Left colon (tissue), 2 donors: ENCODE measurements around the gene USP35. TPM values are rescaled to one million over a fixed set of nuclear protein-coding genes. Genes with fewer than 3 reads are reported as not detected.
"Not testable (repeated sequence)": the region's sequence is repeated elsewhere in the genome, so short reads cannot be mapped to it uniquely, and the experiment has no call there.

Experiments
- ATAC-seq: fragments of 200-7000 bp; cut with Tn5 transposase; one replicate; pipeline ENCODE4 v1.9.1; 2020; ENCODE audit warnings: mild to moderate bottlenecking, moderate library complexity
- DNase-seq, 2 donors: peaks; one replicate each; pipeline ENCODE4 v3.0.0-alpha.2; 2020
- intact Hi-C, 2 donors: fragments of 100-400 bp; cut with DNase I in 1 of 2; cut with micrococcal nuclease in 1 of 2; formaldehyde crosslinking; loops; one replicate each; pipeline versions ENCODE4 v1.11.2 to v1.14.0; 2022; cut with DNase I, micrococcal nuclease
- total RNA-seq, 2 donors: library from RNA; stranded (reverse); fragmentation: NEBNext Ultra II Directional; extraction: Animal tissue kit (Norgen Biotek cat#: 25700); gene quantifications; one replicate each; pipeline ENCODE4 v1.2.1, GENCODE V29; 2021
- donor health status: DM: no; HTN: no; CAD: no.
- donor health status: DM: yes; HTN: yes; CAD: no.

Gene USP35
- total RNA-seq, 2 donors from 2014 or later: 5.4 to 7.4 TPM

GRCh38 chr11:78168539-78169477 is 19.9 kb upstream of the USP35 start:
- ATAC-seq: peak; percentile 27
- peak in 1 of 2 donors; percentile 25 for DNase-seq
- intact Hi-C loops: no loop called here

GRCh38 chr11:78170413-78170812 is 18.3 kb upstream of the USP35 start:
- intact Hi-C loops: no loop called here
- DNase-seq (no peak), ATAC-seq (no peak)

DNA sequence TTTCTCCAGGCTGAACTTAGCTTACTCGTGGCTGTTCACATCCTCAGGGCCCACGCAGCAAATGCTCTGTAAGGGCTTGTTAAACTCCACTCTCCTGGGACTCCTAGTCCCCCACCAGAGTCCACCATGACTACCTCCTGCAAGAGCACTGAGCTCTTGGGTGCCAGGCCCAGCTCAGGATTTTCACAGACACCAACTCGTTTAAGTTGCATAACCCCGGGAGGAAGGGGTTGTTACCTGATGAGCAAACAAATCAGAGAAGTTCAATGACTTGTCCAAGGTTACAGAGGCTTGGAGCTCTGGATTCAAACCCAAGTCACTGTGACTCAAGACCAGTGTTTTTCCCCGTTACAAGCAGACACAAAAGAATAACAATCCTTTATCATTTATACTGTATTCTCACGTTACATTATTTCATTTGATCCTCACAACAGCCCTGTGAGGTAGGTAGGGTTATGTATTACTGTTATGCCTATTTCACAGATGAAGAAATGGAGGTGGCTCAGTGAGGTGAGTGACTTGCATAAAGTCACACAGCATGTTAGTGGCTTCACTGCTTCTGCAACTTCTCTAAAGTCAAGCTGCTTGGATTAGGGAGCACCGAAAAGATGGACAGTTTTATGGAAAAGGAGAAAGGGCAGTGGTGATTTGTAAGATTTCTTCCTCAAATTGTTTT is 17.7 kb upstream of the USP35 start:
- DNase-seq (no peak), ATAC-seq (no peak)
- intact Hi-C loops: no loop called here

DNA sequence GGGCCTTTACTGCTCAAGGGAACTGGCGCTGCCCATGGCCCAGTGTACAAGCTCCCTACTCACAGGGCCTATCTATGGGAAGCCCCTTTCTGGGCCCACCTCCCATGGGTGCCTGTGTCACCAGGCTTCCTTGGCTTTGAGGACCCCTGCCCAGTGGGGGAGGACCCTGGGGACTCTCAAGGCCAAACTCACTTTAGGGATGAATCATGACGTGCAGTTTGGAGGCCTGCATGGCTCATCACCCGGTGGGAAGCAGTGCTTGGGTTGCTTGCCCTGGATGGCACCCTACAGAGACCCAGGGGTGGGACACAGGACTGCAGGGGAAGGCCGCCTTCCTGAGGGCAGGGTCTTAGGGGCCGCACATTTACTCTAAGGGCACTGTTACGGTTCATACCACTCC is 16.8 kb upstream of the USP35 start:
- DNase-seq (no peak), ATAC-seq (no peak)
- intact Hi-C loops: no loop called here

- intact Hi-C loops, DNase-seq, ATAC-seq: not testable (repeated sequence)
These were observed 12.9 kb upstream of the USP35 start for GRCh38 chr11:78175862-78176261.

GRCh38 chr11:78176605-78177141 is 12.0 kb upstream of the USP35 start:
- ATAC-seq (no peak), DNase-seq (no peak)
- intact Hi-C loops: no loop called here

- intact Hi-C loops: no loop called here
- no peak for DNase-seq
- no peak for ATAC-seq
These were observed 11.5 kb upstream of the USP35 start for GRCh38 chr11:78177216-78177615.

DNA sequence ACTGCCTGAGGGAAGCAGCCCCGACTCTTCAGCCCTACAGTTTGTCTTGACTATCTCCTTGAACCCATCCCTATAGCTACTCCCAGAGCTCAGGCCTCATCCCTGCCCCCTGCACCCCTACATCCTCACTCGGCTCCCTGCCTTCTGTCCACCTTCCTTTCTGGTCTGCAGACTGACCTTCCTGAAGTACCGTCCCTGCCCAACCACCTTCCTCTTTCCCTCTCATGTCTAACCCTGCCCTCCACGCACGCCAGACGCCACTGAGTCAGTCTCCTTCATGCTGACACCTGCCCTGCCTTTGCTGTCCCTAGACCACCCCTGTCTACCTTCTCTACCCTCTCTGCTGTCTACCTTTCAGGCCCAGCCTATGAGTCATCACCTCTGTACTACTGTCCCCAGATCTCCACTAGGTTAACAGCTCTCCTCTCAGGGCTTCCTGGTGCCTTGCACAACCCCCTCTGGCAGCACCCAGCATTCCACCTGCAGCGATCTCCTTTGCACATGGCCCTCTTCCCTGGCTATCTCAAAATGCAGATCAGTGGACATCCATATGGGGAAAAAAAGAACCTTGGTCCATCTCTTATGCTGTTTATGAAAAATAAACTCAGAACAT is 9.2 kb upstream of the USP35 start:
- DNase-seq (no peak), ATAC-seq (peak; percentile 26)
- intact Hi-C loops: no loop called here

GRCh38 chr11:78180751-78181150 is 8.0 kb upstream of the USP35 start:
- ATAC-seq: no peak
- DNase-seq: no peak
- intact Hi-C loops: no loop called here

- intact Hi-C loops: no loop called here
- ATAC-seq: no peak
- DNase-seq: no peak
These were observed 7.5 kb upstream of the USP35 start for GRCh38 chr11:78181185-78181584.

DNA sequence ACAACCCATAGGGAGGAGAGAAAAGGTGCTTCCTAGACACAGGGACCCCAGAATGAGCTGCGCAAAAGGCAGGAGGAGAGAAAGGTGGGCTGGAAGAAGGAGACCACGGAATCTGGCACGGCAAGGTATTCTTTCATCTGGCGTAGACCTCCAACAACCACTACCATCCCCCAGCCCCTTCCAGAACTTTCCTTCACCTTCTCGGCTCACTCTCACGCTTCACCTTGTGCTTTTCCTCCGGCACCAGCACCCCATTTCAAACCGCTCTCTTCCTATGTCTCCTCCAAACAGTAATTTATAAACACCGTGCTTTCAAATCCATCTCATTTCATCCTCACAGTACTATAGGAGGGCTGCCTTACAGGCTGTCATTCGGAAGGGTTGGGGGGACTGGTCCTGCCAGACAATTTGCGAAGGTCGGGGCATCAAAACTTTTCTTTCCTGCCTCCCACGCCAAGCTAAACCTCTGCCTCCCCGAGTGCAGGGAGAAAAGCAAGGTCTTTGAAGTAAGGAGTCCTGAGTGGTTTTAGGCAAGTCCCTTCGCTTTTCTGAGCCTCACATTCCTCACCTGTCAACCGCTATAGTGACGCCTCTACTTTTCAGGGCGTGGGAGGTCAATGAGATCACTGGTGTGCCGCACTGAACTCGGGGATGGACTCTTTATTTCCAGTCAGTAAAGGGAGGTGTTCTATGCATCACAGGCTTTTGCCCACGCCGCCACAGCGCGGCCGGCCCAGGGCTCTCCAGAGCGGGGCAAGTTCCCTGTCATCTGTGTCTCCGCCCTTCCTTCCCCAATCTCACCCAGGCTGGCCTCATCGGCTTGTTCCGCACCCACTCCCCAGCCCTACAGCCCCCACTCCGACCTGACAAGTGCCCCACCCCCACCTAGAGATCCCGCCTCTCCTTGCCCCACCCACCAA is 1.1 kb upstream of the USP35 start:
- intact Hi-C loops: no loop called here
- DNase-seq: no peak

DNA sequence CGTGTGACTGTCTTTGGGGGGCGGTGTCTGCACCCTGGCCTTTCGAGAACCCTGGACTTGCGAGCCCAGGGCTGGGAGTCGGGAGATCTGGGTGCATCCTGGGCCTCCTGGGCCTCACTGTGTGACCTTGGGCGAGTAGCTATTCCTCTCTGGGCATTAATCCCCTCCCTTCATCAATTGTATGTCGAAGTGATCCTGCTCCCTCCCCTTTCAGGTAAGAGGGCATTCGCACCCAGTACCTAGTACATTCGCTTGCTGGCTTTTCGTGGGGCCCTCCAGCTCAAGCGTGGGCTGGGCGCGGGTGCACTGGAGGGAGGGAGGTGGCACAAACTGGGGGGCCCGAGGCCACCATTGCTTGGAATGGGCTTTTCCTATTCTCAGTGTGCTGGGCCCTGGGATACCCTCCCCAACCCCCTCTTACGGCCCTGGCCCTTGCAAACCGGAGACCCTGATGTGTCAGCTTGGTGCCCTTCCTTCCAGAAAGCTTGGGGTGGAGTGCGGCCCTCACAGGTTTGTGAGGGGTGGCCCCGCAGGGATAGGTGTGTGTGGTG is 530 bp downstream of the USP35 start:
- intact Hi-C loops: no loop called here
- ATAC-seq (no peak), DNase-seq (peak in 1 of 2 donors; percentile 23)

More for the DNA sequence above, 1.1 kb upstream of the USP35 start:
- ATAC-seq: peak; percentile 43

- ATAC-seq (no peak), DNase-seq (no peak)
- intact Hi-C loops: no loop called here
These were observed 1.1 kb downstream of the USP35 start for GRCh38 chr11:78189851-78190250.

GRCh38 chr11:78190374-78190773 is 1.7 kb downstream of the USP35 start:
- ATAC-seq: no peak
- intact Hi-C loops: no loop called here
- DNase-seq: no peak

GRCh38 chr11:78190871-78191538 is 2.3 kb downstream of the USP35 start:
- ATAC-seq: no peak
- intact Hi-C loops: no loop called here
- DNase-seq: no peak

DNA sequence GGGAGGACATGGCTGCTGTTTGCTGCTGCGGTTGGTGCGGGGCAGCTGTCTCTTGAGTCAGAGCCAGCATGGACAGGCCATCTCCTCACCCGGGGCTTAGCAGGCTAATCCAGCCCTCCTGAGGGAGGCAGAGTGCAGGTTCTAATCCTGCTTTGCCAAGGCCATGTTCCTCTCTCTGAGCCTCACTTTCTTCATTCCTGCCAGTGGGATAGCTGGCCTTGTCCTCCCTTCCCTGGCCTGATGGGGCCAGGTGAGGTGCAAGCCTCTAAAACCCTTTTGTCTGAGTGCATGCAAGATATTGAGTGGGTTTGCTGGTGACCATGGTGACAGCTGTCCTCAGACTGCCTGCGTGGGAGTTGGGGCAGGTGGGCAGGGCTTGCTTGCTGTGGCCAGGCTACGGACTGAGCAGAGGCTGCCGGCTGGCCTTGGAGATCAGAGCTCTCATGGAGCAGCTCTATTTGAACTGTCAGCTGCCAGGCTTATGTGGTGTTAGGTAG is 3.6 kb downstream of the USP35 start:
- intact Hi-C loops: no loop called here
- ATAC-seq (no peak), DNase-seq (no peak)

DNA sequence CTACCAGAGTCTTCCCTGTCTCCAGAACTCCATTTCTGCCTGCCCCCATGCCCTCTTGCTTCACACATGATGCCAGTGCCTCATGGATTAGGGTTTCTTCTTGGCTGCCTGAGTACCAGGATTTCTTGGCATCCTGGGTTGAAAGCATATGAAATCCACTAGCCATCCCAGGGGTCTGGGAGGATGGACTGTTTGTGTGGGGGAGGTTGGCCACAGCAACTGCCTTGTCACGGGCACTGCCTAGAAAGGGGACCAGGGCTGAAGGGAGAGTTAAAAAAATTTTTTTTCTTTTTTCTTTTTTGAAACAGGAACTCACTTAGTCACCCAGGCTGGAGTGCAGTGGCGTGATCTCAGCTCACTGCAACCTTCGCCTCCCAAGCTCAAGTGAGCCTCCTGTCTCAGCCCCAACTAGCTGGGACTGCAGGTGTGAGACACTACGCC is 4.2 kb downstream of the USP35 start:
- no peak for DNase-seq
- intact Hi-C loops: no loop called here
- ATAC-seq: no peak
